NCI-H1694 (cell line): ENCODE results near the gene SAMD4A.

Source experiments
- DNase-seq: peaks from one replicate; lab custom pipeline; 2025; lab: John Stamatoyannopoulos, UW

Gene SAMD4A

GRCh38 chr14:54706769-54707168, 139.8 kb downstream of the SAMD4A start:
- no peak for DNase-seq

DNA sequence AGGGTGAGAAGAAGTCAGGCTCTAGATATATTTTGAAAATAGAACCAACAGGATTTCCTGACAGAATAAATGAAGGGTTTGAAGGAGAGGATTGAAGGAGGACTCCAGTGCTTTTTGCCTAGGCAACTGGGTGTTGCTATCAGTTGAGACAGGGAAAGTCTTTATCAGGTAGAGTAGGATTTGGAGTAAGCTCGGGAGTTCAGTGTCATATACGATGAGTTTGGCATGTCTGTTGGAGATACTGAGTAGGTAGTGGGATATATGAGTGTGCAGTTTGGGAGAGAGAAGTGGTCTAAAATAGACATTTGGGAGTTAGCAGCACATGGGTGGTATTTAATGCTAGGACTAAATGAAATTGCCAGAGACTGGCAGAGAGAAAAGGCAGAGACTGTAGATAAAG, 141.2 kb downstream of the SAMD4A start:
- DNase-seq: no peak

- DNase-seq: no peak
Measured at GRCh38 chr14:54708982-54709381, 142.1 kb downstream of the SAMD4A start.

DNA sequence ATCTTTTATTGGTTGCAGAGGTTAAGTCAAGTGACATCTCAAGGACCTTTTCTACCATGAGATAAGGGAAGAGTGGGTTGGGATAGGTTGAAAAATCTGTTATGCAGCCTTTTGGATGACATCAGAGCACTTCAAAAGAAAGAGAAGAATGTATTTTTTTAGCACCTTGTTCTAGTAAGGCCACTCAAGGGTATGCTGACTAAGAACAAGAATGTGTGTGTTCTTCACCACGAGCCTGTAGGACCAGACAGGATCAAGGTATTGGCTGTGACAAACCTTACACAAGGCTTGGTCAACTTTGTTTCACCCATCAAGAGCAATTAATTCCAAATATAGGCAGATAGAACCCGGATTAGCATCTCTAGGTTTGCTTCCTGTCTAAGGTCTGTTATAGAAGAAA, 142.5 kb downstream of the SAMD4A start:
- no peak for DNase-seq

- no peak for DNase-seq
Measured at GRCh38 chr14:54709867-54710266, 142.9 kb downstream of the SAMD4A start.

DNA sequence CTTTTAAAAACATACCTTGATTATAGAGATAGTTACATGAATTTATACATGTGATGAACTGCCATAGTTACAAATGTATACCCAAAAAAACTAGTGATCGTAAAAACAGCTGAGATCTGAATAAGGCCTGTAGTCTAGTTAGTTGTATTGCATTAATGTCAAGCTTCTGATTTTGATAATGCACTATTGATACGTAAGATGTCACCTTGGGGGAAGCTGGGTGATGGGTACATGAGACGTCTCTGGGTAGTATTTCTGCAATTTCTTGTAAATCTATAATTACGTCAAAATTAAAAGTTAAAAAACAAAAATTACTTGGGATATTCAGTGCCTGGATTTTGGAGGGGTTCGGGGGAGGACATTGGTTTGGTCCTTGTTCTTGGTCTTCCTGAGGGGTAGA, 144.4 kb downstream of the SAMD4A start:
- no peak for DNase-seq

GRCh38 chr14:54711812-54712464, 145.0 kb downstream of the SAMD4A start:
- no peak for DNase-seq

- no peak for DNase-seq
Measured at GRCh38 chr14:54712465-54713200, 145.7 kb downstream of the SAMD4A start.

DNA sequence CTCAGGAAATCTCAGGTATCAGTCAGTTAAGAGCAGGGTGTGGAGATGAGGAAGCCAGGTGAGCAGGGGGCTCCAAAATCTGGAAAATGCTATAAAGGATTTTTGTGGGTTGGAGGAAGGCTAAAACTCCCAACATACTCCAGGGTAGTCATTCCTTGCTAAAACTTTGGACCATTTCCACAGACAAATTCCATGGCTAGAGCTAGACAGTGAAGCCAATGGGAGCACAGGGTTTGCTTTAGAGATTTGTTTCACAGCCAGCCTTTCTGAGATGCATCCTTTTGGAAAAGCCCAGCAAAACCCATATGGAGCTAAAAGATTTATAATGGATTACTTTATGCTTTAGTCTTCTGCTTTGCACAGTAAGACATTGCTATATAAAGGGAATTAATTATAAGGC, 146.5 kb downstream of the SAMD4A start:
- no peak for DNase-seq

GRCh38 chr14:54715239-54715638, 148.3 kb downstream of the SAMD4A start:
- DNase-seq: no peak

- no peak for DNase-seq
Measured at GRCh38 chr14:54715811-54716210, 148.9 kb downstream of the SAMD4A start.

DNA sequence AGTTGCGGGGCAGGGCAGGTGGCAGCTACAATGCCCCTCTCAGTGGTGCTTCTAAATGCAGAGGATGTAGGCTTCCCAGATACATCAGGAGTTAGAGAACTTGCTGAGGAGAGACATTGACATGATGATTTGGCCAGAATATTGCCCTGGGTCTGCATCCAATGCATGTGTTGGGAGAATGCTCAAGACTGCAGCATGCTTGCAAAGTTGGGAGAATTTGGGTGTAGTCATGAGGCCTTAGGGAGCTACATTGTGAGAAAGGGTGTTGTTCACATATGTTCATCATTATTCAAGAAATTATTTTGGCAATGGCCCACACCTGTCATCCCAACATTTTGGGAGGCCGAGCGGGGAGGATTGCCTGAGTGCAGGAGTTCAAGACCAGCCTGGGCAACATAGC, 149.9 kb downstream of the SAMD4A start:
- DNase-seq: no peak

- DNase-seq: no peak
Measured at GRCh38 chr14:54718046-54718445, 151.1 kb downstream of the SAMD4A start.

GRCh38 chr14:54719406-54719805, 152.5 kb downstream of the SAMD4A start:
- no peak for DNase-seq

- DNase-seq: no peak
Measured at GRCh38 chr14:54722791-54723432, 156.0 kb downstream of the SAMD4A start.

GRCh38 chr14:54724123-54724522, 157.2 kb downstream of the SAMD4A start:
- DNase-seq: no peak

GRCh38 chr14:54724676-54725325, 157.9 kb downstream of the SAMD4A start:
- no peak for DNase-seq

DNA sequence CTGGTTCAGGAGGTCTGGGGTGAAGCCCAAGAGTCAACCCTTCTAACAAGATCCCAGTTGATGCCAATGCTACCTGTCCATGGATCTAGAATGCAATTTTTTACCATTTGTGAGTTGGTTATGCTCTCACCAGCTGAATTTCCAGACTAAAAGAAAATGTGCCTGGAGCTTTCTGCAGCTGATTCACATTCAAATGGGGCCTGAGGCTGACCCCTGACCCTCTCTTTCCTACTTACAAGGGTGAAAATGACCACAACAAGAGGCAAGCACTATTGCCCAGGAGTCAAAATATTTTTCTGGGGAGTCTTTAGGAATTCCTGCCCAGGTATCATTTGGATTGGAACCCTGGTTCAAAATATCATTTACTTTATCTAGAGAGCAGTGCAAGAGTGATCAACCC, 159.1 kb downstream of the SAMD4A start:
- no peak for DNase-seq

- no peak for DNase-seq
Measured at GRCh38 chr14:54727929-54728328, 161.0 kb downstream of the SAMD4A start.

GRCh38 chr14:54728700-54729527, 162.0 kb downstream of the SAMD4A start:
- DNase-seq: no peak

GRCh38 chr14:54730156-54730961, 163.4 kb downstream of the SAMD4A start:
- no peak for DNase-seq
